AG09319 (cell line): Measurements from ENCODE around the gene GRM1.

ENCODE experiments used
- DNase-seq: peaks from one replicate; pipeline ENCODE4 v3.0.0-alpha.2; 2010; ENCODE audit warnings: low read depth; ENCODE audit errors: extremely low read depth
- CTCF ChIP-seq: IDR thresholded peaks from 2 replicates; pipeline ENCODE4 v1.5.1; 2011; ENCODE audit warnings: low read depth, mild to moderate bottlenecking, inconsistent platforms, low read length, moderate library complexity

Gene GRM1

GRCh38 chr6:146209942-146210341 lies 181.1 kb downstream of the GRM1 start:
- TF ChIP-seq CTCF, result no peak
- no peak for DNase-seq

- DNase-seq, result no peak
- TF ChIP-seq CTCF, result no peak
These were observed 181.7 kb downstream of the GRM1 start for GRCh38 chr6:146210406-146211083.

GRCh38 chr6:146211646-146212045 lies 182.8 kb downstream of the GRM1 start:
- no peak for DNase-seq
- no peak for TF ChIP-seq CTCF

- DNase-seq, result no peak
These were observed 183.9 kb downstream of the GRM1 start for GRCh38 chr6:146212781-146213180.

GRCh38 chr6:146219101-146219500 lies 190.2 kb downstream of the GRM1 start:
- no peak for TF ChIP-seq CTCF
- no peak for DNase-seq

More at GRCh38 chr6:146212781-146213180, 183.9 kb downstream of the GRM1 start:
- no peak for TF ChIP-seq CTCF

GRCh38 chr6:146224449-146224848 lies 195.6 kb downstream of the GRM1 start:
- TF ChIP-seq CTCF, result no peak
- no peak for DNase-seq

GRCh38 chr6:146224988-146225387 lies 196.1 kb downstream of the GRM1 start:
- no peak for DNase-seq
- TF ChIP-seq CTCF, result no peak
